Liver (tissue), 9 donors: ENCODE measurements around the gene BRD1. TPM values are rescaled to one million over a fixed set of nuclear protein-coding genes. Genes with fewer than 3 reads are reported as not detected.

ENCODE experiments used
- DNase-seq: peaks from one replicate; pipeline ENCODE4 v3.0.0-alpha.2; 2017; ENCODE audit warnings: low spot score
- H3K27ac ChIP-seq, 2 donors: one replicate each; pipeline ENCODE4 v1.7.0; 2013; ENCODE audit warnings: inconsistent platforms in 2 of 2, low read length in 2 of 2, control low read depth in 1 of 2, low read depth in 1 of 2, mild to moderate bottlenecking in 1 of 2
- H3K27me3 ChIP-seq, 4 donors: one replicate each; pipeline versions ENCODE4 v1.6.1 to v1.7.0; 2013; ENCODE audit warnings: low read length in 3 of 4, inconsistent platforms in 1 of 4, mild to moderate bottlenecking in 1 of 4, moderate library complexity in 1 of 4; ENCODE audit not compliant: control insufficient read depth in 4 of 4, insufficient read depth in 4 of 4
- H3K36me3 ChIP-seq, 4 donors: one replicate each; pipeline versions ENCODE4 v1.6.1 to v1.7.0; 2013; ENCODE audit warnings: low read length in 3 of 4, mild to moderate bottlenecking in 3 of 4, low read depth in 1 of 4, moderate library complexity in 1 of 4; ENCODE audit not compliant: control insufficient read depth in 4 of 4, insufficient read depth in 3 of 4
- H3K4me1 ChIP-seq, 4 donors: one replicate each; pipeline versions ENCODE4 v1.6.1 to v1.7.0; 2013; ENCODE audit warnings: low read length in 3 of 4, mild to moderate bottlenecking in 3 of 4, moderate library complexity in 1 of 4; ENCODE audit not compliant: control insufficient read depth in 4 of 4, insufficient read depth in 4 of 4
- H3K4me3 ChIP-seq, 3 donors: one replicate each; pipeline versions ENCODE4 v1.6.1 to v1.7.0; 2013; ENCODE audit warnings: low read length in 3 of 3, control low read depth in 1 of 3, low read depth in 1 of 3, mild to moderate bottlenecking in 1 of 3
- H3K9ac ChIP-seq, 2 donors: one replicate each; pipeline ENCODE4 v1.7.0; 2013; ENCODE audit warnings: low read length in 2 of 2, mild to moderate bottlenecking in 2 of 2, moderate library complexity in 2 of 2, control low read depth in 1 of 2, low read depth in 1 of 2
- H3K9me3 ChIP-seq, 4 donors: one replicate each; pipeline versions ENCODE4 v1.6.1 to v1.7.0; 2013; ENCODE audit warnings: low read length in 3 of 4; ENCODE audit not compliant: control insufficient read depth in 4 of 4
- EGR1 ChIP-seq, 2 donors: IDR thresholded peaks; 2 replicates each; pipeline ENCODE4 v1.6.1; 2016 to 2018; ENCODE audit warnings: antibody characterized with exemption in 2 of 2, low read depth in 2 of 2
- FOXA2 ChIP-seq: IDR thresholded peaks from 2 replicates; pipeline ENCODE4 v1.6.1; 2016; ENCODE audit warnings: antibody characterized with exemption
- GABPA ChIP-seq, 2 donors: IDR thresholded peaks in 1 of 2; conservative IDR thresholded peaks in 1 of 2; 2 replicates each; pipeline ENCODE4 v1.6.1; 2016; ENCODE audit warnings: antibody characterized with exemption in 2 of 2, mild to moderate bottlenecking in 1 of 2, moderate library complexity in 1 of 2
- HNF4G ChIP-seq: IDR thresholded peaks from 2 replicates; pipeline ENCODE4 v1.6.1; 2016; ENCODE audit warnings: antibody characterized with exemption
- JUND ChIP-seq, 2 donors: IDR thresholded peaks; 2 replicates each; pipeline ENCODE4 v1.6.1; 2016; ENCODE audit warnings: antibody characterized with exemption in 2 of 2
- NR2F2 ChIP-seq: IDR thresholded peaks from 2 replicates; pipeline ENCODE4 v1.6.1; 2016; ENCODE audit warnings: antibody characterized with exemption
- RXRA ChIP-seq, 2 donors: IDR thresholded peaks; 2 replicates each; pipeline ENCODE4 v1.6.1; 2017 to 2018; ENCODE audit warnings: antibody characterized with exemption in 2 of 2, mild to moderate bottlenecking in 1 of 2
- SP1 ChIP-seq: IDR thresholded peaks from 2 replicates; pipeline ENCODE4 v1.6.1; 2018; ENCODE audit warnings: antibody characterized with exemption, mild to moderate bottlenecking
- TAF1 ChIP-seq: conservative IDR thresholded peaks from 2 replicates; pipeline ENCODE4 v1.6.1; 2016; ENCODE audit warnings: antibody characterized with exemption, mild to moderate bottlenecking
- YY1 ChIP-seq: IDR thresholded peaks from 2 replicates; pipeline ENCODE4 v1.6.1; 2016; ENCODE audit warnings: antibody characterized with exemption, mild to moderate bottlenecking
- WGBS: extraction: QIAGEN DNeasy Blood & Tissue Kit; methylation state at CpG from one replicate; pipeline ENCODE4 v1.1.7; 2013; 5-methylcytosine and 5-hydroxymethylcytosine counted together
- polyA plus RNA-seq, 2 donors: library from polyadenylated mRNA; stranded (reverse) in 1 of 2; unstranded in 1 of 2; fragments of 200-250 nt in 1 of 2; fragments of >200 nt in 1 of 2; fragmentation: Nextera tagmentation in 1 of 2; extraction: Ambion mirVana in 1 of 2; gene quantifications; one replicate each; pipeline versions ENCODE4 v1.2.1 to v1.2.3, GENCODE V29; 2013 to 2015
- total RNA-seq, 2 donors: library from RNA; depleted of rRNA; stranded (reverse); fragments of >200 nt; gene quantifications; one replicate each; pipeline ENCODE4 v1.2.3, GENCODE V29; 2014
- TF ChIP-seq, protein P1 (sequence below): IDR thresholded peaks from 2 replicates; pipeline ENCODE4 v1.6.1; 2016; ENCODE audit warnings: antibody characterized with exemption
- TF ChIP-seq, protein P2 (sequence below): IDR thresholded peaks from 2 replicates; pipeline ENCODE4 v1.6.1; 2016; ENCODE audit warnings: antibody characterized with exemption
- TF ChIP-seq, protein P3 (sequence below): IDR thresholded peaks from 2 replicates; pipeline ENCODE4 v1.6.1; 2016; ENCODE audit warnings: antibody characterized with exemption, mild to moderate bottlenecking
- TF ChIP-seq, protein P4 (sequence below): IDR thresholded peaks from 2 replicates; pipeline ENCODE4 v1.6.1; 2016; ENCODE audit warnings: antibody characterized with exemption
- donor health status: healthy.
- donor health status: healthy.
- donor health status: healthy.
- donor health status: healthy.
- donor health status: healthy.

BRD1 gene
- total and polyA plus RNA-seq, 4 donors = 3.3 to 20.7 (median 11.6) TPM

DNA sequence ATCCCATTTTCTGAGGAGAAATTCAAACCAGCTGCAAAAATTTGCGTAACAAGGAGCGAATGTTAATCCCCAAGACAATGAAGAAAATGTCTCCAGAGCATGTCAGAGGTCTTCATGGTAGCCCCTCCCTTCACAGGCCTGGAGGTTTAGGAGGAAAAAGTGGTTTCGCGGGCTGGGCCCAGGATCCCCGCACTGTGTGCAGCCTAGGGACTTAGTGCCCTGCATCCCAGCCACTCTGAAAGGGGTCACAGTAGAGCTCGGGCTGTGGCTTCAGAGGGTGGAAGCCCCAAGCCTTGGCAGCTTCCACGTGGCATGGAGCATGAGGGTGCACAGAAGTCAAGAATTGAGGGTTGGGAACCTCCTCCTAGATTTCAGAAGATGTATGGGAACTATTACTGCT is 87.4 kb downstream of the BRD1 start (continued):
- TF ChIP-seq RXRA (IDR thresholded peaks at IDR 0.05) (no peak), GABPA (IDR thresholded peaks at IDR 0.05 in 1 of 2, conservative IDR thresholded peaks at IDR 0.05 in 1 of 2) (no peak), YY1 (no peak), HNF4G (no peak), NR2F2 (no peak), SP1 (no peak)
- TF ChIP-seq, protein P1, sequence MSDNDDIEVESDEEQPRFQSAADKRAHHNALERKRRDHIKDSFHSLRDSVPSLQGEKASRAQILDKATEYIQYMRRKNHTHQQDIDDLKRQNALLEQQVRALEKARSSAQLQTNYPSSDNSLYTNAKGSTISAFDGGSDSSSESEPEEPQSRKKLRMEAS = no peak
- TF ChIP-seq, protein P2, sequence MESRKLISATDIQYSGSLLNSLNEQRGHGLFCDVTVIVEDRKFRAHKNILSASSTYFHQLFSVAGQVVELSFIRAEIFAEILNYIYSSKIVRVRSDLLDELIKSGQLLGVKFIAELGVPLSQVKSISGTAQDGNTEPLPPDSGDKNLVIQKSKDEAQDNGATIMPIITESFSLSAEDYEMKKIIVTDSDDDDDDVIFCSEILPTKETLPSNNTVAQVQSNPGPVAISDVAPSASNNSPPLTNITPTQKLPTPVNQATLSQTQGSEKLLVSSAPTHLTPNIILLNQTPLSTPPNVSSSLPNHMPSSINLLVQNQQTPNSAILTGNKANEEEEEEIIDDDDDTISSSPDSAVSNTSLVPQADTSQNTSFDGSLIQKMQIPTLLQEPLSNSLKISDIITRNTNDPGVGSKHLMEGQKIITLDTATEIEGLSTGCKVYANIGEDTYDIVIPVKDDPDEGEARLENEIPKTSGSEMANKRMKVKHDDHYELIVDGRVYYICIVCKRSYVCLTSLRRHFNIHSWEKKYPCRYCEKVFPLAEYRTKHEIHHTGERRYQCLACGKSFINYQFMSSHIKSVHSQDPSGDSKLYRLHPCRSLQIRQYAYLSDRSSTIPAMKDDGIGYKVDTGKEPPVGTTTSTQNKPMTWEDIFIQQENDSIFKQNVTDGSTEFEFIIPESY = no peak

DNA sequence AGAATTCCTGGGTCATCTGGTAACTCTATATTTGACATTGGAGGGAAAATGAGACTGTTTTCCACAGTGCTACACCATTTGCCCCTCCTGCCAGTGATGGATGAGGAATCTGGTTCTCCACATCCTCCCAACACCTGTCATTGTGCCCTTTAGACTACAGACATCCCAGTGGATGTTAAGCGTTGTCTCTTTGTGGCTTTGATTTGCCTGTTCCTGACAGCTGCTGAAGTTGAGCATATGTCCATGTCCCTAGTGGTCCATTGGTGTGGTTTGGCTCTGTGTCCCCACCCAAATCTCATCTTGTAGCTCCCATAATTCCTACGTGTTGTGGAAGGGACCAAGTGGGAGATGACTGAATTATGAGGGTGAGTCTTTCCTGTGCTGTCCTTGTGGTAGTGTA is 88.5 kb downstream of the BRD1 start:
- H3K27me3 ChIP-seq = peaks cover 0 to 4% (median 0%) of the 10 kb centered on the region in 4 donors
- WGBS = 67% methylated on average over 2 of the region's 2 CpGs
- no peak for DNase-seq
- no peaks in the 10 kb centered on the region for H3K36me3 ChIP-seq
- H3K9me3 ChIP-seq = peaks cover 0 to 1% (median 0%) of the 10 kb centered on the region in 4 donors
- TF ChIP-seq, protein P3, sequence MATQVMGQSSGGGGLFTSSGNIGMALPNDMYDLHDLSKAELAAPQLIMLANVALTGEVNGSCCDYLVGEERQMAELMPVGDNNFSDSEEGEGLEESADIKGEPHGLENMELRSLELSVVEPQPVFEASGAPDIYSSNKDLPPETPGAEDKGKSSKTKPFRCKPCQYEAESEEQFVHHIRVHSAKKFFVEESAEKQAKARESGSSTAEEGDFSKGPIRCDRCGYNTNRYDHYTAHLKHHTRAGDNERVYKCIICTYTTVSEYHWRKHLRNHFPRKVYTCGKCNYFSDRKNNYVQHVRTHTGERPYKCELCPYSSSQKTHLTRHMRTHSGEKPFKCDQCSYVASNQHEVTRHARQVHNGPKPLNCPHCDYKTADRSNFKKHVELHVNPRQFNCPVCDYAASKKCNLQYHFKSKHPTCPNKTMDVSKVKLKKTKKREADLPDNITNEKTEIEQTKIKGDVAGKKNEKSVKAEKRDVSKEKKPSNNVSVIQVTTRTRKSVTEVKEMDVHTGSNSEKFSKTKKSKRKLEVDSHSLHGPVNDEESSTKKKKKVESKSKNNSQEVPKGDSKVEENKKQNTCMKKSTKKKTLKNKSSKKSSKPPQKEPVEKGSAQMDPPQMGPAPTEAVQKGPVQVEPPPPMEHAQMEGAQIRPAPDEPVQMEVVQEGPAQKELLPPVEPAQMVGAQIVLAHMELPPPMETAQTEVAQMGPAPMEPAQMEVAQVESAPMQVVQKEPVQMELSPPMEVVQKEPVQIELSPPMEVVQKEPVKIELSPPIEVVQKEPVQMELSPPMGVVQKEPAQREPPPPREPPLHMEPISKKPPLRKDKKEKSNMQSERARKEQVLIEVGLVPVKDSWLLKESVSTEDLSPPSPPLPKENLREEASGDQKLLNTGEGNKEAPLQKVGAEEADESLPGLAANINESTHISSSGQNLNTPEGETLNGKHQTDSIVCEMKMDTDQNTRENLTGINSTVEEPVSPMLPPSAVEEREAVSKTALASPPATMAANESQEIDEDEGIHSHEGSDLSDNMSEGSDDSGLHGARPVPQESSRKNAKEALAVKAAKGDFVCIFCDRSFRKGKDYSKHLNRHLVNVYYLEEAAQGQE = no peak
- TF ChIP-seq TAF1 (no peak), FOXA2 (no peak)
- H3K4me1 ChIP-seq = no peaks in the 10 kb centered on the region
- H3K4me3 ChIP-seq = no peak overlapping the region
- no peak overlapping the region for H3K27ac ChIP-seq
- H3K9ac ChIP-seq = no peak overlapping the region

DNA sequence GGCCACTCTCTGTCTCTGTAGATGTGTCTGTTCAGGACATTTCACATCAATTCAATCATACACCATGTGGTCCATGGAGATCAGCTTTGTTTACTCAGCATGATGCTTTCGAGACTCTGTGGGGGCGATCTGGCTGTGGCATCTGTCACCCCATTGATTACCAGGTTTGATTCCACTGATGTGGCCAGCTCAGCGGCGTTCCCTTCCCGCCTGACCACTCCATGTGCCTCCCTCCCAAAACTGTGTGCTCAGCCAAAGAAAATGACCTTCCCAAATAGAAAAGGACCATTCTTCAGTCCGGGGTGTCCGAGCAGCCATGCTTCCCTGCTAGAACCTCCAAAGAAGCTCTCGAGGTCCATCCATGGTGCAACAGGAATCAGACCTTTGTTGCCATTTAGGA is 89.1 kb downstream of the BRD1 start:
- Histone ChIP-seq H3K27ac (no peak overlapping the region), H3K9ac (no peak overlapping the region), H3K9me3 (peaks cover 0 to 1% (median 0%) of the 10 kb centered on the region in 4 donors), H3K4me1 (no peaks in the 10 kb centered on the region), H3K27me3 (peaks cover 0 to 7% (median 0%) of the 10 kb centered on the region in 4 donors), H3K36me3 (no peaks in the 10 kb centered on the region), H3K4me3 (no peak overlapping the region)
- TF ChIP-seq, protein P3 = no peak
- no peak for TF ChIP-seq EGR1 (IDR thresholded peaks at IDR 0.05; ENCODE audit: low read depth in 2 of 2)
- no peak for TF ChIP-seq SP1
- no peak for TF ChIP-seq JUND (IDR thresholded peaks at IDR 0.05)
- no peak for TF ChIP-seq YY1
- no peak for TF ChIP-seq GABPA (IDR thresholded peaks at IDR 0.05 in 1 of 2, conservative IDR thresholded peaks at IDR 0.05 in 1 of 2)
- TF ChIP-seq, protein P4, sequence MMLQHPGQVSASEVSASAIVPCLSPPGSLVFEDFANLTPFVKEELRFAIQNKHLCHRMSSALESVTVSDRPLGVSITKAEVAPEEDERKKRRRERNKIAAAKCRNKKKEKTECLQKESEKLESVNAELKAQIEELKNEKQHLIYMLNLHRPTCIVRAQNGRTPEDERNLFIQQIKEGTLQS = no peak
- TF ChIP-seq FOXA2 = no peak
- no peak for DNase-seq
- 79% methylated on average over 8 of the region's 8 CpGs for WGBS
